ENCODE data around the gene NXNL2. TPM values are rescaled to one million over a fixed set of nuclear protein-coding genes. Genes with fewer than 3 reads are reported as not detected.

NXNL2 gene
- total and polyA plus RNA-seq, 2 experiments from 2014 or later: 0.24 TPM; not detected in 1

DNA sequence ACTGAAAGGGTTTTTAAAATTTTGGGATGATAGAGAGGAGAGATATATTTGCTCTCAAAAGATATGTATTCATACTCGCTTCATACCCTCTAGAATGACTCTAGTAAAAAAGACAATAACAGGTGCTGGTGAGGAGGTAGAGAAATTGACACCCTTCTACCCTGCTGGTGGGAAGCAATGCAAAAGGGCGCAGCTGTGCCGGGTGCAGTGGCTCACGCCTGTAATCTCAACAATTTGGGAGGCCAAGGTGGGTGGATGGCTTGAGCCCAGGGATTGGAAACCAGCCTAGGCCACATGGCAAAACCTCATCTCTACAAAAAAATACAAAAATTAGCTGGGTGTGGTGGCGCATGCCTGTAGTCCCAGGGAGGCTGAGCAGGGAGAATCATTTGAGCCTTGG, 33.9 kb upstream of the NXNL2 start:
- H3K27me3 ChIP-seq: no peaks in the 10 kb centered on the region
- TF ChIP-seq, protein P1, sequence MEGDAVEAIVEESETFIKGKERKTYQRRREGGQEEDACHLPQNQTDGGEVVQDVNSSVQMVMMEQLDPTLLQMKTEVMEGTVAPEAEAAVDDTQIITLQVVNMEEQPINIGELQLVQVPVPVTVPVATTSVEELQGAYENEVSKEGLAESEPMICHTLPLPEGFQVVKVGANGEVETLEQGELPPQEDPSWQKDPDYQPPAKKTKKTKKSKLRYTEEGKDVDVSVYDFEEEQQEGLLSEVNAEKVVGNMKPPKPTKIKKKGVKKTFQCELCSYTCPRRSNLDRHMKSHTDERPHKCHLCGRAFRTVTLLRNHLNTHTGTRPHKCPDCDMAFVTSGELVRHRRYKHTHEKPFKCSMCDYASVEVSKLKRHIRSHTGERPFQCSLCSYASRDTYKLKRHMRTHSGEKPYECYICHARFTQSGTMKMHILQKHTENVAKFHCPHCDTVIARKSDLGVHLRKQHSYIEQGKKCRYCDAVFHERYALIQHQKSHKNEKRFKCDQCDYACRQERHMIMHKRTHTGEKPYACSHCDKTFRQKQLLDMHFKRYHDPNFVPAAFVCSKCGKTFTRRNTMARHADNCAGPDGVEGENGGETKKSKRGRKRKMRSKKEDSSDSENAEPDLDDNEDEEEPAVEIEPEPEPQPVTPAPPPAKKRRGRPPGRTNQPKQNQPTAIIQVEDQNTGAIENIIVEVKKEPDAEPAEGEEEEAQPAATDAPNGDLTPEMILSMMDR (IDR thresholded peaks at IDR 0.05; ENCODE audit: low read depth, low read length): no peak
- no peaks in the 10 kb centered on the region for H3K36me3 ChIP-seq
- no peaks in the 10 kb centered on the region for H3K4me1 ChIP-seq (ENCODE audit: low read depth)
- H3K9me3 ChIP-seq (ENCODE audit: low read depth): no peaks in the 10 kb centered on the region
- H3K27ac ChIP-seq: no peak overlapping the region
- H3K4me3 ChIP-seq: no peak overlapping the region
- no peak for DNase-seq (ENCODE audit: low read depth in 1 of 2, low spot score in 1 of 2)

DNA sequence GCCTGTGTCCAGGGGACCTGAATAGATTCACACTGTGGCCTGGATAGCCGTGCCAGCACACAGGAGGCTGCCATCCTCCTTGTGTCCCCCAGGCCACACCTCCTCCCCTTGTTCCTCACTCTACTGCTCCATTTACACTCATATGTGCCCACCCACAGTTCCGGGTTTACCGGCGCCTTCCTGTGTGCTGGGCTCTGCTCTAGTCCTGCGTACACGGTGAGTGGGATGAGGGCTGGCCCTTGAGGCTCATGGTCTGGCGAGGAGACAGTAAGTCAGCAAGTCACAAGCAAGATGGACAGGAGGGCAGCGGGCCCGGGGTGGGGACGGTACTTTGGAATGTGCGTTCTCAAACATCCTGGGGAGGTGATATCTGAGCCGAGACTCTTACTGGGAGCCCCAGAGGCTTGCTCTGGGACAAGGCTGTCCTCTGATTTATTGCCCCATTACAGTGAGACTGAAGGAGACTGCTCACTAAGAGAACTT, 32.4 kb upstream of the NXNL2 start:
- no peaks in the 10 kb centered on the region for H3K27me3 ChIP-seq
- H3K4me3 ChIP-seq: no peak overlapping the region
- TF ChIP-seq, protein P1 (IDR thresholded peaks at IDR 0.05; ENCODE audit: low read depth, low read length): no peak
- H3K27ac ChIP-seq: no peak overlapping the region
- H3K9me3 ChIP-seq (ENCODE audit: low read depth): no peaks in the 10 kb centered on the region
- no peaks in the 10 kb centered on the region for H3K36me3 ChIP-seq
- H3K4me1 ChIP-seq (ENCODE audit: low read depth): no peaks in the 10 kb centered on the region
- DNase-seq (ENCODE audit: low read depth in 1 of 2, low spot score in 1 of 2): no peak

DNA sequence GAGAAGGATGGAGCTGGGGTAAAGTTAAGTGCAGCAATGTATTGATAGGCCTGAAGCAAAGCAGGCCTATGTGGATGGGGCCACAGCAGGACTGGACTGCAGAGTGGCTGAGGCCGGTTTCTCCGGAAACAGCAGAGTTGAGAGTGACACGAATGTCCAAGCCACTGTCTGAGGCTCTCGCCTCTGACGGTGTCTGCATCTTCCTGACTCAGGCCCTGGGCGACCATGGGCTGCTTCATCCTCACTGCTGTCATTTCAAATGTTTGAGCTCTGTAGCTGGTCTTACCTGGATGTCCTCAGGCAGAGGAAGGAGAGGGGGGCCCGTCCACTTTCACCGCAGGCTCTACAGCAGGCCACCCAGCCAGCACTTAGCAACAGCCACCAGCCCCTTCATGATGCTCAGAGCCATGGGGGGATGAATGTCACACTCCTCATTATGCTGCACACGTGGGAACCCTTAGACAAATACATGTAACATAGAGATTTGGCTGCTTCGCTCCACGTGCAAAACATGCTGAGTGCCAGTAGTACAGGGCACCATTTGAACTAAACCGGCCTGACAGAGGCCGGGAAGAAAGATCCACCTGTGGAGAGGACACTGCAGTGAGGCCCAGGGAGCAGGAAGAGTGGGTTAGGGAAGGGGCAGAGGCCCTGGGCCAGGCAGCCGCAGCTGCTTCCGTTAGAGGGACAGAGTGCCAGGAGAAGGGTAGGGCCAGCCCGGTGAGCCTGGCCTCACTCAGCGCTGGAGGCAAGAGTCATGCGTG, 31.7 kb upstream of the NXNL2 start:
- Histone ChIP-seq H3K27ac (no peak overlapping the region), H3K27me3 (no peaks in the 10 kb centered on the region), H3K4me1 (ENCODE audit: low read depth) (no peaks in the 10 kb centered on the region), H3K36me3 (no peaks in the 10 kb centered on the region), H3K9me3 (ENCODE audit: low read depth) (no peaks in the 10 kb centered on the region), H3K4me3 (no peak overlapping the region)
- TF ChIP-seq, protein P1 (IDR thresholded peaks at IDR 0.05; ENCODE audit: low read depth, low read length): no peak
- no peak for DNase-seq (ENCODE audit: low read depth in 1 of 2, low spot score in 1 of 2)

DNA sequence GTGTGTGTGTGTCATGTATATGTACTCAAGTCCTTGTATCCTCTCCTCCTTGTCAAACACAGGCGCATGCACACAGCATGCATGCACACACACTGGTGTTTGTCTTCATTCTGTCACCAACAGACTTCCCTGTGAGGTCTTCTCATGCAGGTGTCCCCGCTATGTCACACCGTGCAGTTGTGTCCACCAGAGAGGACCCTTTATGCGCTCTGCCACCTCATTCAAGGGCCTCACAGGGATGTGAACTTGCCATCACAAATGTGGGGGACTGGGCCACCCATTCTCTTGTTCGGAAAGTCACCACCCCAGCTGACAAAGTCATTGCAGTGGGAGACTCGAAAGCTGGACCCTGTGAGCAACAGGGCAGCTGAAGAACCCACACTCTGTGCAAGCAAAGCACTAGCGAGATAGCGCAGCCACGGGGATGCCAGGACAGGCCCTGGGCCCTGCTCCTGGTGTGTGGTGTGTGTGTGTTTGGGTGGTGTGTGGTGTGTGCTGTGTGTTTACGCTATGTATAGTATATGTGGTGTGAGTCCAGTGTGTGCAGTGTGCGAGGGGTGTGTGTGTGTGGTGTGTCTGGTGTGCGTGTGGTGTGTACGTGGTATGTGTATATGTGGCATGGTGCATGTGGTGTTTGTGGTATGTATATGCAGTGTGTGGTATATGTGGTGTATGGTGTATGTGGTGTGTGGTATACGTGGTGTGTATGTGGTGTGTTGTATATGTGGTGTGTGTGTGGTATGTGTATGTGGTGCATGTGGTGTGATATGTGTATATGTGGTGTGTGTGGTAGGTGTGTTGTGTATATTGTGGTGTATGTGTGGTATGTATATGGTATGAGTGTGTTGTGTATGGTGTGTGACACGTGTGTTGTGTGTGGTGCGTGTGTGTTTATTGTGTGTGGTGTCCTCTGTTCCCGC, 30.9 kb upstream of the NXNL2 start:
- H3K9me3 ChIP-seq (ENCODE audit: low read depth): no peaks in the 10 kb centered on the region
- H3K4me3 ChIP-seq: no peak overlapping the region
- no peak for DNase-seq (ENCODE audit: low read depth in 1 of 2, low spot score in 1 of 2)
- no peaks in the 10 kb centered on the region for H3K4me1 ChIP-seq (ENCODE audit: low read depth)
- TF ChIP-seq, protein P1 (IDR thresholded peaks at IDR 0.05; ENCODE audit: low read depth, low read length): no peak
- no peak overlapping the region for H3K27ac ChIP-seq
- no peaks in the 10 kb centered on the region for H3K27me3 ChIP-seq
- no peaks in the 10 kb centered on the region for H3K36me3 ChIP-seq

DNA sequence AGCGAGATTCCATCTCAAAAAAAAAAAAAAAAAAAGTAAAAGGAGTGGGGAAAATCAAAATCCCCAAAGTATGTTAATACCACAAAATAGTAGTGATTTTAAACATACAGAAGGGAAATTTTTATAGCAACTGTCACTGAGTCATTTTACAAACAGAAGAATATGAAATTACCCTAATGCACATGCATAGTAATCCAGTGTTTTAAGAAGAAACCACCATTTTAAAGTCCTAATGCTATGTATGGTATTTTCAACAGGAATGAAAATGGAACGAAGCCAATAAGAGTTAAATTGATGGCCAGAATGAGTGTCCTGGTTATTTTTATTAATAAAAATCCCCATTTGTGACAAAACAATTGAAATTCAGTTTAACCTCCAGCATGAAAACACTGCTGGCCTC, 26.7 kb upstream of the NXNL2 start:
- Histone ChIP-seq H3K4me3 (no peak overlapping the region), H3K27ac (no peak overlapping the region), H3K36me3 (no peaks in the 10 kb centered on the region), H3K4me1 (ENCODE audit: low read depth) (no peaks in the 10 kb centered on the region), H3K9me3 (ENCODE audit: low read depth) (no peaks in the 10 kb centered on the region), H3K27me3 (no peaks in the 10 kb centered on the region)
- TF ChIP-seq, protein P1 (IDR thresholded peaks at IDR 0.05; ENCODE audit: low read depth, low read length): no peak
- no peak for DNase-seq (ENCODE audit: low read depth in 1 of 2, low spot score in 1 of 2)

Data from cardiac muscle cell (in vitro differentiated cells and primary cell).